Measurements from ENCODE around the gene AUTS2.

DNA sequence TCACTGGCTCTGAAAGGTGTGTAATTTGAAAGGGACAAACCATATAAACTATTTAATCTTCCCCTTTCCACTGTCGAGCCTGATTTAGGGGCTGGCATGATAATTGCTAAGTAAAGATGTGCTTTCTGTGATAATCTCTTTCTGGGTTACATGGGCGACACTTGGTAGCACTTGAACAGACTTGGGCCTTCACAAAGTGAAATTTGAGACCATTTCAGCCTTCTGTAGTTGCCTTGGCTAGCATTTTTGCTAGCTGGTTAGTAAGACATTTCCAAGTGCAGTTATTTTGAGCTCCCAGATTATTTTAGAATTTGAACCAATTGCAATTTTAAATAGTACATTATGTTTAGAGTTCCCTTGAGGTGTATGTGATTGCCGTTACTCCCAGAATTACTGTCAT is 1101.0 kb downstream of the AUTS2 start:
- TF ChIP-seq, protein P1, sequence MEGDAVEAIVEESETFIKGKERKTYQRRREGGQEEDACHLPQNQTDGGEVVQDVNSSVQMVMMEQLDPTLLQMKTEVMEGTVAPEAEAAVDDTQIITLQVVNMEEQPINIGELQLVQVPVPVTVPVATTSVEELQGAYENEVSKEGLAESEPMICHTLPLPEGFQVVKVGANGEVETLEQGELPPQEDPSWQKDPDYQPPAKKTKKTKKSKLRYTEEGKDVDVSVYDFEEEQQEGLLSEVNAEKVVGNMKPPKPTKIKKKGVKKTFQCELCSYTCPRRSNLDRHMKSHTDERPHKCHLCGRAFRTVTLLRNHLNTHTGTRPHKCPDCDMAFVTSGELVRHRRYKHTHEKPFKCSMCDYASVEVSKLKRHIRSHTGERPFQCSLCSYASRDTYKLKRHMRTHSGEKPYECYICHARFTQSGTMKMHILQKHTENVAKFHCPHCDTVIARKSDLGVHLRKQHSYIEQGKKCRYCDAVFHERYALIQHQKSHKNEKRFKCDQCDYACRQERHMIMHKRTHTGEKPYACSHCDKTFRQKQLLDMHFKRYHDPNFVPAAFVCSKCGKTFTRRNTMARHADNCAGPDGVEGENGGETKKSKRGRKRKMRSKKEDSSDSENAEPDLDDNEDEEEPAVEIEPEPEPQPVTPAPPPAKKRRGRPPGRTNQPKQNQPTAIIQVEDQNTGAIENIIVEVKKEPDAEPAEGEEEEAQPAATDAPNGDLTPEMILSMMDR (IDR thresholded peaks at IDR 0.05; ENCODE audit: low read depth, low read length, missing input control), result no peak
- TF ChIP-seq HNF4A (conservative IDR thresholded peaks at IDR 0.05) (no peak), RAD21 (IDR thresholded peaks at IDR 0.05) (no peak), JUND (IDR thresholded peaks at IDR 0.05) (no peak), EGR1 (IDR thresholded peaks at IDR 0.05; ENCODE audit: low read depth in 2 of 2) (no peak), FOXA1 (IDR thresholded peaks at IDR 0.05) (no peak)
- TF ChIP-seq, protein P2, sequence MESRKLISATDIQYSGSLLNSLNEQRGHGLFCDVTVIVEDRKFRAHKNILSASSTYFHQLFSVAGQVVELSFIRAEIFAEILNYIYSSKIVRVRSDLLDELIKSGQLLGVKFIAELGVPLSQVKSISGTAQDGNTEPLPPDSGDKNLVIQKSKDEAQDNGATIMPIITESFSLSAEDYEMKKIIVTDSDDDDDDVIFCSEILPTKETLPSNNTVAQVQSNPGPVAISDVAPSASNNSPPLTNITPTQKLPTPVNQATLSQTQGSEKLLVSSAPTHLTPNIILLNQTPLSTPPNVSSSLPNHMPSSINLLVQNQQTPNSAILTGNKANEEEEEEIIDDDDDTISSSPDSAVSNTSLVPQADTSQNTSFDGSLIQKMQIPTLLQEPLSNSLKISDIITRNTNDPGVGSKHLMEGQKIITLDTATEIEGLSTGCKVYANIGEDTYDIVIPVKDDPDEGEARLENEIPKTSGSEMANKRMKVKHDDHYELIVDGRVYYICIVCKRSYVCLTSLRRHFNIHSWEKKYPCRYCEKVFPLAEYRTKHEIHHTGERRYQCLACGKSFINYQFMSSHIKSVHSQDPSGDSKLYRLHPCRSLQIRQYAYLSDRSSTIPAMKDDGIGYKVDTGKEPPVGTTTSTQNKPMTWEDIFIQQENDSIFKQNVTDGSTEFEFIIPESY (IDR thresholded peaks at IDR 0.05), result no peak
